ENCODE data around the gene ARHGAP44. TPM values are rescaled to one million over a fixed set of nuclear protein-coding genes. Genes with fewer than 3 reads are reported as not detected.
A peak's percentile ranks its signal among the peaks of the same experiment; 100 is the strongest.

The ARHGAP44 gene
- total and polyA plus RNA-seq, 2 of the 8 experiments (the other 6 are each of a cell fraction or from before 2014, with no cell fraction given): 6.2 to 22.2 TPM

DNA sequence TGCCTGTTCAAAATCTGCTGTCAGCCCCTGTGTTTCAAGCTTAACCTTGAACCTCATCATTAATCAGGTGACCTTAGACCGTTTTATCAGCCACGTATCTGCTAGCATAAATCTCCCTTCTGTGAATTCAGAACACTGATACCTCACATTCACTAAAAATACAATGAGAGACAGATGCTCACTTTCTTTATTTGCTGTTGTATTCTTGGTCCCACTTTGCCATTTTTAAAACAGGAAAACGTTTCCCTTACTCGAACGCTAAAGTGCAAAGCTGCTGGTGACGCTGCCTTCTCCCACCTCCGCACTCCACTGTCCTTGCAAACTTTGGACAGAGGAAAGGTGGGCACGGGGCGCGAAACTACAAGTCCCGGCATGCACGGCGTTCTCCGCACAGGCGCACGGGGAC, 220 bp upstream of the ARHGAP44 start (continued):
- TF ChIP-seq JUN (IDR thresholded peaks at IDR 0.05; ENCODE audit: low read depth, low read length) (no peak), NRF1 (IDR thresholded peaks at IDR 0.05; ENCODE audit: low read depth, low read length) (peak; percentile 68), SP2 (IDR thresholded peaks at IDR 0.05; ENCODE audit: low read length) (no peak)
- TF ChIP-seq, protein P1, sequence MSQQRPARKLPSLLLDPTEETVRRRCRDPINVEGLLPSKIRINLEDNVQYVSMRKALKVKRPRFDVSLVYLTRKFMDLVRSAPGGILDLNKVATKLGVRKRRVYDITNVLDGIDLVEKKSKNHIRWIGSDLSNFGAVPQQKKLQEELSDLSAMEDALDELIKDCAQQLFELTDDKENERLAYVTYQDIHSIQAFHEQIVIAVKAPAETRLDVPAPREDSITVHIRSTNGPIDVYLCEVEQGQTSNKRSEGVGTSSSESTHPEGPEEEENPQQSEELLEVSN (IDR thresholded peaks at IDR 0.05): no peak

Measured in H1 (cell line).